Activated T-helper 1 cell treated with Interleukin-2 at 50 U/mL for 16 hours (primary cell): ENCODE data around the gene MAPK8IP3.
A peak's percentile ranks its signal among the peaks of the same experiment; 100 is the strongest.
"Not testable (repeated sequence)": the region's sequence is repeated elsewhere in the genome, so short reads cannot be mapped to it uniquely, and the experiment has no call there.

Experiments
- DNase-seq: peaks from one replicate; pipeline ENCODE4 v3.0.0-alpha.2; 2020; ENCODE audit warnings: low read depth

Gene MAPK8IP3

DNA sequence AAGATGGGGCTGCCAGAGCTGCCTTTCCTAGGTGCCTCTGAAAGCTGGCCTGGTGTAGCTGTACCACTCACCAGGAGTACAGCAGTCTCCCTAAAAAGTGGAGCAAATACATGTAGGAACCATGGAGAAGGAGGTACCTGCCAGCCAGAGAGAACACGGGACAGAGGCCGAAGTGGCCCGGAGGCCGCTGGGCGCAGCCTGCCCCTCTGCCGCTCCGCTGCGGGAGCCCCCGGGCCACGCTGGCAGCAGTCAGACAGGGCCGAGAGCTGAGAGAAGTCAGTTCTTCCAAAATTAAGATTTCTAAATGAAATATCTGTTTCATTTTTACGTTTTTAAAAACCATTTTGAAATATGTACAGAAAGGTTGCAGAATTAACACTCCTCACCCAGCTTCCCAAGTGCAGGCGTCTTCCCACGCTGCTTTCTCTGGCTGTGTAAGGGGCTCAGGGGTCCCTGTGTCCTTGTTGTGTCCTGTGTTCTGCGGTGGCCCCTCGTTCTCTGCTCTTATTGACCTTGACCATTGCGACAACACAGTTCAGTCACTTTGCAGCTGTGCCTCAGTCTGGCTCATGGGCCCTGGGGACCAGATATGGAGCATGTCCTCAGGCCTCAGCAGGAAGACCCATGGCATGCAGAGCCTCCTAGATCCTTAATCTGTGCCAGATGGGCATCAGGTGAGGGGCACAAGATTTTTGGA, 5.0 kb downstream of the MAPK8IP3 start:
- no peak for DNase-seq

DNA sequence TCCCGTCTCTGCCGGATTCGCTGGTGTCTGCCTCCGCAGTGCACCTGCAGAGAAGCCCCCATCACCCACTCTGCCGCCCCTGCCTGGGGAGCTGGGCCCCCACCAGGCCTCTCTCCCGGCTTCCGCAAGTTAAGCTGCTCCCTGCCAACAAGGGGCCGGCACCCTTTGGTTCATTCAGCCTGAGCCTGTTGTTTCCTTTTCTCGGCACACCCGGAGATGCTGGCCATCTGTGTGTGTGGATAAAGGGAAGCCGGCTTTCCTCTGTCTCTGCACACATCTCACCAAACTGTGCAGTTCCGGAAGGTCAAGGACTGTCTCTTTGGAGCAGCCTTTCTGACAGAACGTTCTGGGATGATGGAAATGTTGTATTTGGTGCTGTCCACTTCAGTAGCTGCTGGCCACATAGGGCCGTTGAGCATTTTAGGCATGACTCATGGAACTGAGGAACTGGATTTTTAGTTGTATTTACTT, 6.8 kb downstream of the MAPK8IP3 start:
- no peak for DNase-seq

DNA sequence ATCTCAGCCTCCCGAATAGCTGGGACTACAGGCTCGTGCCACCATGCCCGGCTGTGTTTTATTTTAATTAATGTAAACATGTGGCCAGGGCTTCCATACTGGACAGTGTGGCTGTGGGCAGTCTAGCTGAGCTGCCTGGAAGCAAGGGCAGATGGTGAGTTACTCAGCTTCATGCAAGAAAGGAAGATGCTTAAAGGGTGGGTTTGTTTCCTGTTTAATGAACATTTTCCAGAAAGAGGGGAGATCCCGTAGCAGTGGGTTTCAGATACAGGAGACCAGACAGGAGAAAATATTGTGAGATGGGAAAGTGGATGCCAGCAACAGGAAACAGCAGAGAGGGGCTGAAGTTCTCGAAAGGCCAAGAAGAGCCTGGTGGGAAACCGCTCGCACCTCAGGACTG, 7.3 kb downstream of the MAPK8IP3 start:
- DNase-seq, result no peak

DNA sequence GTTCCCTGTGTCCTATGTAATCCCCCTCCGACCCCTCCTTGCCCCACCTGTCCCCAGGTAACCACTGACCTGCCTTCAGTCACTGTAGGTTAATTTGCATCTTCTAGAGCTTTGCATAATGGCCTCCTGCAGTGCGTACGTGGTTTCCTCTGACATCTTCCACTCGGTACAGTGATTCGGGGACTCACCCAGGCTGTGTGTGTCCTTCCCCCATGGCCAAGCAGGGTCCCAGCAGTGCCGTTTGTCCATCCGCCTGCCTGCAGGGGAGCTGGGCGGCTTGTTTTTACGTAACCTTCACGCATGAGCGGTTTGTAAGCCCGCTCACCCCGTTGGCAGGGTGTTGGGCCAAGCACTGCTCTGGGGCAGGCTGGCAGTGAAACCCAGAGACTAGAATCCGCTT, 7.9 kb downstream of the MAPK8IP3 start:
- no peak for DNase-seq

DNA sequence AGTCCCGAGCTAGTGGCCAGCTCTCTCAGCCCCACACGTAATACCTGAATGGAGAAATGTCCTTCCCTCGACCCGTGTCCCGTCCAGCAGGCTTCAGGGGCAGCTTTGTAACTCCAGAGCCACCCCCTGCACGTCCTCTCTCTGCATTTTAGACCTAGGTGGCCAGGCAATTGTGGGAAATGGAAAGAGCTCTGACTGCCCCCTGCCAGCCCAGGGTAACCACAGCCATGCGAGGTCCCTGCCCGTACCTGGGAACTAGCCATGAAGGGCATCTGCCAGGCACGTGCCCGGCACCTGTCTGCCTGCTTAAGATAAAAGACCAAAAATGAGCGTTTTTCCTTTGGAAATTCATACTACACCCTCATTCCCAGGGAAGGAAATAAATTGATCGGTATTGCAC, 9.2 kb downstream of the MAPK8IP3 start:
- DNase-seq, result no peak

DNA sequence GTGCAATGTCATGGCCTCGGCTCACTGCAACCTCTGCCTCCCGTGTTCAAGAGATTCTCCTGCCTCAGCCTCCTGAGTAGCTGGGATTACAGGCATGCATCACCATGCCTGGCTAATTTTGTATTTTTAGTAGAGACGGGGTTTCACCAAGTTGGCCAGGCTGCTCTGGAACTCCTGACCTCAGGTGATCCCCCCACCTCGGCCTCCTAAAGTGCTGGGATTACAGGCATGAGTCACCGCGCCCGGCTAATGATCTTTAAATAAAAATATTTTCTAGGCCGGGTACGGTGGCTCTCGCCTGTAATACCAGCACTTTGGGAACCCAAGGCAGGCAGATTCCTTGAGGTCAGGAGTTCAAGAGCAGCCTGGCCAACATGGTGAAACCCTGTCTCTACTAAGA, 12.2 kb downstream of the MAPK8IP3 start:
- not testable (repeated sequence) for DNase-seq

DNA sequence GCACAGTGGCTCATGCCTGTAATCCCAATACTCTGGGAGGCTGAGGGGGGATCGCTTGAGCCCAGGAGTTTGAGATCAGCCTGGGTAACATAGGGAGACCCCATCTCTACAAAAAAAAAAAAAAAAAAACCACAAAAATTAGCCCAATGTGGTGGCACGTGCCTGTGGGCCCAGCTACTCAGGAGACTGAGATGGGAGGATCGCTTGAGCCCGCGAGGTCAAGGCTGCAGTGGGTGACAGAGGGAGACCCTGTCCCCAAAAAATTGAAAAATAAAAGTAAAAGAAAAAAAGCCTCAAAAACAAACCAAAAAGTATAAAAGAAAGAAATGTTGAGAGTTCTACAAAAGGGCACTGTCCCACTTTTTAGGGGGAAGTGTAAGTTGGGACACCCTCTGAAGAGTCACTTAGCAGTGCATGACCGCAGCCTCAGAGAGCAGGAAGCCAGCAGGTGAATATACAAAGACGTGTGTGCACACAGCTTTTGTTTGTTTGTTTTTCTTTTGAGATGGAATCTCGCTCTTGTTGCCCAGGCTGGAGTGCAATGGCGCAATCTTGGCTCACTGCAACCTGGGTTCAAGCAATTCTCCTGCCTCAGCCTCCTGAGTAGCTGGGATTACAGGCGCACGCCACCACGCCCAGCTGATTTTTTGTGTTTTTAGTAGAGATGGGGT, 13.7 kb downstream of the MAPK8IP3 start:
- not testable (repeated sequence) for DNase-seq

DNA sequence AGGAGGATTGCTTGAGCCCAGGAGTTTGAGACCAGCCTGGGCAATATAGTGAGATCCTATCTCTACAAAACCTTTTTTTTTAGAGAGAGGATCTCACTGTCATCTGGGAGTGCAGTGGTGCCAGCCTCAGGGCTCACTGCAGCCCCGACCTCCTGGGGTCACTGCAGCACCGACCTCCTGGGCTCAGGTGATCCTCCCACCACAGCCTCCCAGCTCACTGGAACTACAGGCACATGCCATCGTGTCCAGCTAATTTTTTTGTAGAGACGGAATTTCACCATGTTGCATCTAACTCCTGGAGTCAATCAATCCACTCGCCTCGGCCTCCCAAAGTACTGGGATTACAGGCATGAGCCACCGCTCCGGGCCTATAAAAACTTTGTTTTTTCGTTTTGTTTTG, 15.4 kb downstream of the MAPK8IP3 start:
- DNase-seq, result no peak

DNA sequence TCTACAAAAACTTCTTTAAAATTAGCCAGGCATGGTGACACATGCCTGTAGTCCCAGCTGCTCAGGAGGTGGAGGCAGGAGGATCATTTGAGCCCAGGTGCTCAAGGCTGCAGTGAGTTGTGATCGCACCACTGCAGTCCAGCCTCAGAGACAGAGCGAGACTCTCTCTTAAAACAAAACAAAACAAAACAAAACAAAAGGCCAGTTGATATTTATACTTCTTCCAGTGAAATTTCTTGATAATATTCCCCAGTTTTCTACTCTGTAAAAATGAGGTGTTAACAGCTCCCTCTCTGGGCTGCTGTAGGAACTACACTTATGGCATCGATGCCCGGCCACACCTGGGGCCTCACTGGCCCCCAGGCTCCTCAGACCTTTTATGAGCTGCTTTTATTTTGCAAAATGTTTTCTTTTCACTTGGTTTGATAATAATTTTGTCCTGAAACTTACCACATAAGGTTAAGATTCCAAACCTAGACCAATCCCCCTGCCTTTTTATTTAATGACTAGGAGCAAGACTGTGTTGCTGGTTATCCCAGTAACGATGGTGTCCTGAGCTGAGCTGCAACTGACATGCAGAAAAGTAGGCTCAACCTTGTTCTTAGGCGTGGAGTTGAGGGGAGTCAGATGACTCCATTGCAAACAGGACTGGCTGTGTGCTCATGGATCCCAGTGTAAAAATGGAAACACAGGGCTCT, 17.6 kb downstream of the MAPK8IP3 start:
- peak; percentile 17 for DNase-seq

DNA sequence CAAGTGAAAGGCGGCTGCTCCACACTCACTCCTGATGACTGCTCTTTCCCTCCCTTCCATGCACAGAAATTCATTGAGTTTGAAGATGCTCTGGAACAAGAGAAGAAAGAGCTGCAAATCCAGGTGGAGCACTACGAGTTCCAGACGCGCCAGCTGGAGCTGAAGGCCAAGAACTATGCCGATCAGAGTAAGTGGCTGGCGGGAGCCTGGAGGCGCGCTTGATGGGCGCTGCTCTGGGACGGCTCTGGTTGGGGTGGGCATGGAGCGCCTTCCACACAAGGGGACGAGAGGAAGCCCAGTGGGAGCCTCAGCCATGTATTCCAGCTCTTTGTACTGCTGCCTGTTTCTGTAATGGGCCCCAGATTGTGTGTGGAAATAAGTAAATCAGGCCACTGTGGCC, 18.5 kb downstream of the MAPK8IP3 start:
- DNase-seq, result no peak

DNA sequence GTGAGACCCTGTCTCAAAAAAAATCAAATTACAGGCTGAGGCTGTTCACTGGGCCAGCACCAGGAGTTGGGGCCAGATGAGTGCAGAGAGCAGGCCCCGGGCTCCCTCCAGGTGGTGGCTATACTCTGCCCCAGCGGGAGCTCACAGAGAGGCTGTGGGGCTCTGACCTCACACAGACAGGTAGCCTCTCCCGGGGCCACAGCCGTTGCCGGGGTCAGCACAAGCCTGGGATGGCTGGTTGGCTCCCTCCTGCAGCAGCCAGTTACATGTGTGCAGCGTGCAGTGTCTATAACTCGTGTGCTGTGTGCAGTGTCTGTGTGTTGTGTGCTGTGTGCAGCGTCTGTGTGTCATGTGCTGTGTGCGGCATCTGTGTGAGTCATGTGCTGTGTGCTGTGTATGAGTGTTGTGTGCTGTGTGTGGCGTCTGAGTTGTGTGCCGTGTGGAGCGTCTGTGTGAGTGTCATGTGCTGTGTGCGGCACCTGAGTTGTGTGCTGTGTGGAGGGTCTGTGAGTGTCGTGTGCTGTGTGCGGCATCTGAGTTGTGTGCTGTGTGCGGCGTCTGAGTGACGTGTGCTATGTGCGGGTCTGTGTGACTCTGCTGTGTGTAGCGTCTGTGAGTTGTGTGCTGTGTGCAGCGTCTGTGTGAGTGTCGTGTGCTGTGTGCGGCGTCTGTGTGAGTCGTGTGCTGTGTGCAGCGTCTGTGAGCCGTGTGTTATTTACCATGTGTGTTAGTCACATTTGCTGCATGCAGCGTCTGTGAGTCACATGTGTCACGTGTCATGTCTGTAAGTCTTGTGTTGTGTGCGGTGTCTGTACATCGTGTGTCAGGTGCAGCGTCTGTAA, 20.9 kb downstream of the MAPK8IP3 start:
- DNase-seq, result no peak

DNA sequence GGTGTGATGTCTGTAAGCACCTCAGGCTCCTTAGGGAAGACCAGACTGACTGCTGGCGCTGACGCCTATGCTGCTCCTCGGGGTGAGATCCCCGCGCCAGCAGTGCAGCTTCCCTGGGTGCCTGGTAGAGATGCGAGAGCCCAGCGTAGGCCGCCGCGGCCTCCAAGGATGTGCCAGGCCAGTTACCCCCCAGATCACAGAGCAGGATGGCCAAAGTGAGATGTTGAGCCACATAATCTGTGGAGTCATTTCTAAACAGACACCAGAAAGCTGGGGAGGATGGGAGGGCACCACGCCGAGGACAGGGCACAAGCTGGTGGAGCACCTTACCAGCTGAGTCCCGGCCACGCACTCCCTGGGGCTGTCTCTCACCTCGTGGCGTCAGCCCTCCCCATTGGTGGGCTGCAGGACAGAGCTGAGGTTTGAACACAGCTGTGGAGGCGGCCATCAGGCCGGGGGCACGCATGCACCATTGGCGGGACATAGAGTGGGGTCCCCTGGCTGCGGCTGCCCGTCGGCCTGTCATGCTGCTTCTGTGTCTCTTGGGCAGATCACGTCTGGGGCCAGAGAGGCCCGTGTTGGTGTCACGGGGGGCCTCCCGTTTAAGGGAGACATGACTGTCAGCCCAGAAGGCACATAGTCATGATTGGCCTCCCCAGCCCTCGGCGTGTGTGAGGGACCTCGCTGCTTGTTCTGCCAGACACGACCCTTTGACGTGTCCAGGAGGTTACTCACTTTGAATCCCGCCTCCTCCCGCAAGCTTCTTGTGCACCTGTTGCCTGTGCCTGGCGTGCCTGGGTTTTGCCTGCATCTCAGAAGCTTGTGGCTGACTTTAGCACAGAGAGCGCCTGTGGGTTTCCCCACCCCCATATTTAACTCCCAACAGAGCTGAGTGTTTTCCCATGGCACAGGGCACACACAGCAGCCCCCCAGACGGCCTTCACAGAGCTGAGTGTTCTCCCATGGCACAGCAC, 21.9 kb downstream of the MAPK8IP3 start:
- DNase-seq, result no peak

DNA sequence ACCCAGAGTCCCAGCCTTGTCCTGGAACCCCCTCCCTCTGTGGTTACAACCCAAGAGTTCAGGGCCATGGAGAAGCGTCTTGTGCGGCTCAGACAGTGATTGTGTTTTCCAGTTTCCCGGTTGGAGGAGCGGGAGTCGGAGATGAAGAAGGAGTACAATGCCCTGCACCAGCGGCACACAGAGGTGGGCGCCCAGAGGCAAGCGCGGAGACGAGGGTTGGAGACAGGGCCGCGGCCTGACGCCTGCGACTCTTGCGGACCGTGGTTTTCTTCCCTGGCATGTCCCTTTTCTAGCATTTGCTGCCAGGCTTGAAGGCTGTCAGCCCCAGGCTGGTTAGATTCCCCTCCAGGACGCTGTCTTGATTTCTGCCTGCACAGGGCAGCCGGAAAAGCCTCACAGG, 23.0 kb downstream of the MAPK8IP3 start:
- DNase-seq, result no peak

DNA sequence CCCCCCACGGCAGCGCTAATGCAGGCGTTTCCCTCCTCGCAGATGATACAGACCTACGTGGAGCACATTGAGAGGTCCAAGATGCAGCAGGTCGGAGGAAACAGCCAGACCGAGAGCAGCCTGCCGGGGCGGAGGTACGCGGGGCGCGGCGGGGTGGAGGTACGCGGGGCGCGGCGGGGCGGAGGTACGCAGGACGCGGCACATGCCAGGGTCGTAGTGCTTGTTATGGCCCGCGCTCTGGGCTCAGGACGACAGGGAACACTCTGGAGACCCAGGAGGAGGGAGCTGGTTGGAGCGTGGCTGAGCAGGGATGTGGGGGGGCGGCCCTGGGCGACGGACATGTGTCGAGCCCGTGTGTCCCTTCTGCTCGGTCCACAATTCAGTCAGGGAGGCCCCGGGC, 23.4 kb downstream of the MAPK8IP3 start:
- no peak for DNase-seq

DNA sequence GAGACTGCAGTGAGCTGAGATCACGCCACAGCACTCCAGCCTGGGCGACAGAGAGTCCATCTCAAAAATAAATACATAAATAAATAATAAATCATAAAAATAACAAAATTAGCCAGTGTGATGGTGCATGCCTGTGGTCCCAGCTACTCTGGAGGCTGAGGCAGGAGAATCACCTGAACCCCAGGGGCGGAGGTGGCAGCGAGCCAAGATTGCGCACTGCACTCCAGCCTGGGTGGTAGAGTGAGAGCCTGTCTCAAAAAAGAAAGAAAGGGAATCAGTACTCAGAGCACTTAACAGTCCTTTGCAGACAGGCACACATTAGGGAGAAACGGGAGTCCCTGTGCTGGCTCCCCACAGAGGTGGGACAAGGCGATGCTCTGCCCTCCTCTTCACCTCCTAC, 25.1 kb downstream of the MAPK8IP3 start:
- no peak for DNase-seq

DNA sequence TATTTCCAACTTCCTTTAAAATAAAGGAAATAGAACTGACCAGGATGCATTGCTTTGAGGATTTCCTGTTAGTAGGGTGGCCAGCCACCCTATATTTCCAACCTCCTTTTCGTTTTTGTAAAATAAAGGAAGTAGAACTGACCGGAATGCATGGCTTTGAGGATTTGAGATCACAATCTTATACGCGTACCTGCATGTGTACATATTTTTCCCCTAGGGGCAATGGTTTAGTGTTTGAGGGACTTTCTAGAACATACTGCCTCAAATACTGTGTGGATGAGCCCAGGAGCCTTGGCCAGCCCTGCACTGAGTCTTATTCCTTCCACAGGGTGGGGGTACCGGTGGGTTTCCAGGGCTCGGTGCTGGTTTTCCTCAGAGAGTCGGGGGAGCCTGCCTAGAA, 25.6 kb downstream of the MAPK8IP3 start:
- DNase-seq, result no peak

DNA sequence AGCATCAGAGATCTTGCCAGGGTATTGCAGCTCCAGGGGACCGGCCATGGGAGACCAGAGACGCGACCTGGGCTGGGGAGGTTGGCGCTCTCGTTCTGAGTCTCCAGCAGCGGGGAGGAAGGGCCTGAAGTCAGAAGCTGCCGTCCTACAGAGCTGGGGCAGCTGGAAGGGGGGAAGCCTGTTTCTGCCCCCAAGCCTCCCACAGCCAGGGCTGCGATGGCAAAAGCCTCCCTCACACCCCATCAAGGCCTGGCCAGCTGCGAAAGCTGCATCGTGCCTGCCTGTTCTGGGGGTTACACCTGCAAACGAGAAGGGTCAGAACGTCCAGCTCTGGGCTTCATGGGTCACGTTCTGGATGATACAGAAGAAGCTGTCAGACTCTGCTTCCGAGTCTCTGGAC, 26.1 kb downstream of the MAPK8IP3 start:
- DNase-seq, result no peak

DNA sequence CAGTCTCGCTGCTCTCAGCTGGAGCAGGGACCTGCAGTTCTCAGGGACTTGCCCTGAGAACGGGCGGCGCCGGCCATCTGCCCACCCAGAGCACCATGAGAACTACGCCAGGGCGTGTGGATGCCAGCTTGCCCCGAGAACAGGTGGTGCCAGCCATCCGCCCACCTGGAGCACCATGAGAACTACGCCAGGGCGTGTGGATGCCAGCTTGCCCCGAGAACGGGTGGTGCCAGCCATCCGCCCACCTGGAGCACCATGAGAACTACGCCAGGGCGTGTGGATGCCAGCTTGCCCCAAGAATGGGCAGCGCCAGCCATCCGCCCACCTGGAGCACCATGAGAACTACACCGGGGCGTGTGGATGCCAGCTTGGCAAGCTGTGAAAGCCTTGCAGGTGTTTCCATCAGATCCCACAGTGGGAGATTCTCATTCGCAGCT, 26.6 kb downstream of the MAPK8IP3 start:
- DNase-seq, result not testable (repeated sequence)

DNA sequence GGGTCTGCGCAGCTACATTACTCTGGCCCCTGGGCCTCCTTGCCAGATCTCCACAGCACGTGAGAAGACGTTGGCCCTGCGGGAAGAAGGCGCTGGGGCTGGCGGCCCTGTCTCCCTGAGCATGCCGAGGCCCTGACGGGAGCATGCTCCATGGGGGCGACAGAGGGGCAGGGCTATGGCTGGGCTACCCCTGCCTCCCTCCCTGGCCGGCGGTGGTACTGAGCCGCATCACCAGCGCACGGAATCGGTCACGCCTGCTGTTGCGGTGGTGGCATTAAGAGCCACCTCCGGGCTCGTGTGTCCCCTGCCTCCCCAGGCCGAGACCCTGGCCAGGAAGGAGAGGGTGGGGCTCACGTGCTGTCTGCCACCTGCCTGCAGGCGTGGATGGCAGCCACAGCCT, 28.1 kb downstream of the MAPK8IP3 start:
- no peak for DNase-seq

DNA sequence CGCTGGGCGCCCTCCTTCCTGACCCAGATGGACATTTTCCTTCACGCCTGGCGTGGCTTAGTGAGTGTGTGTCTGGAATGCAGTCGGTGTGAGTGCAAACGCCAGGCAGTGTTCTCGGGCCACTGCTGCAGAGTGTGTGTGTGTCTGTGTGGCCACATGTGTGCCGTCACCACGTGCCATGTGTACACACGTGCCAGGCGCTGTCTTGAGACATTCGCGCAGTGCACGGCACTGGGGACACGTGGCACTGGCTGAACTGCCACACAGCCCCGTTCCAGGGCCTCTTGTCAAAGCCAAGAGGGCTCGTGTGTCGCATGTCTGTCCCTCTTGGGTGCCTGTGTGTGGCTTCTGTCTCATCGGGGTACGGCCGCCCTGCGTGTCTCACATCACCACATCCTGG, 28.8 kb downstream of the MAPK8IP3 start:
- no peak for DNase-seq

DNA sequence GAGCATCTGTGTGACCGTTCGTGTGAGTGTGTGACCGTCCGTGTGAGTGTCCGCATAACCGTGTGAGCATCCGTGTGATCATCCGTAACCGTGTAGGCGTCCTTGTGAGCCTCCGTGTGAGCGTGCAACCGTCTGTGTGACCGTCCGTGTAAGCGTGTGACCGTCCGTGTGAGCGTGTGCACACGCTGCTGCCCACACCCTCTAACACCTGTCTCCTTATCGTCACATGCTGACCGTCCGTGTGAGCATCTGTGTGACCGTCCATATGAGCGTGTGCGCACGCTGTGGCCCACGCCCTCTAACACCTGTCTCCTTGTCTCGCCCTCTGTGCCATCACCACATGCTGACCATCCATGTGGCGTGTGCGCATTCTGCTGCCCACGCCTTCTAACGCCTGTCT, 34.2 kb downstream of the MAPK8IP3 start:
- DNase-seq, result no peak
